K562 (cell line): ENCODE data around the gene SSBP2. TPM values are rescaled to one million over a fixed set of nuclear protein-coding genes. Genes with fewer than 3 reads are reported as not detected.
"Not testable (repeated sequence)": the region's sequence is repeated elsewhere in the genome, so short reads cannot be mapped to it uniquely, and the experiment has no call there.

Source experiments
- ATAC-seq: fragments of 200-7000 bp; cut with Tn5 transposase; 3 replicates; pipeline ENCODE4 v1.9.1; 2020; ENCODE audit warnings: moderate library complexity
- BruUV-seq: library from RNA; stranded (reverse); fragments of 400-500 nt; replicated peaks from 2 replicates; lab custom pipeline; 2021; lab: Mats Ljungman, UMichigan
- CTCF ChIA-PET: fragments of 300-600 bp; formaldehyde crosslinking; extraction: SDS; loops from one replicate; lab custom pipeline; 2021; ENCODE audit warnings: low intra/inter-chr PET ratio; lab: Yijun Ruan, JAX
- POLR2A ChIA-PET: fragments of 300-600, 350-650 bp; sonication (Branson Sonifier 250); formaldehyde crosslinking; extraction: SDS; loops from one replicate; lab custom pipeline; 2021; ENCODE audit warnings: antibody characterized with exemption, inconsistent platforms; lab: Yijun Ruan, JAX
- DNase-seq, 4 experiments: peaks; one replicate each; pipeline versions ENCODE4 v3.0.0 to v3.0.0-alpha.2; 2011 to 2018; ENCODE audit warnings: low spot score in 3 of 4, mixed read lengths in 3 of 4; ENCODE audit errors: extremely low read depth in 1 of 4
- FAIRE-seq: peaks from 2 replicates; lab custom pipeline; 2011; peaks lifted over from hg19 to GRCh38; lab: Jason Lieb, UNC
- H2AFZ ChIP-seq: 2 replicates; pipeline ENCODE4 v1.6.0; 2011; ENCODE audit warnings: low read depth, low read length, control low read depth, inconsistent platforms
- H3K27ac ChIP-seq: fragments of 200-600 bp; 3 replicates; pipeline ENCODE4 v1.8.0; 2011; ENCODE audit warnings: low read depth, mild to moderate bottlenecking, control low read depth, inconsistent platforms, low read length, moderate library complexity, mixed read lengths; ENCODE audit errors: extremely low read depth
- H3K27me3 ChIP-seq, 2 experiments: fragments of 300-600 bp in 1 of 2; 2 replicates in 1 of 2; 3 replicates in 1 of 2; pipeline versions ENCODE4 v1.6.0 to v1.8.0; 2011; ENCODE audit warnings: inconsistent platforms in 2 of 2, low read length in 2 of 2, mild to moderate bottlenecking in 1 of 2, mixed read lengths in 1 of 2, moderate library complexity in 1 of 2; ENCODE audit not compliant: control insufficient read depth in 2 of 2, insufficient read depth in 2 of 2
- H3K36me3 ChIP-seq: fragments of 300-600 bp; 3 replicates; pipeline ENCODE4 v1.8.0; 2011; ENCODE audit warnings: mild to moderate bottlenecking, low read length, inconsistent platforms; ENCODE audit not compliant: control insufficient read depth, insufficient read depth
- H3K4me1 ChIP-seq, 2 experiments: fragments of 200-600 bp in 1 of 2; replicated peaks in 1 of 2; 2 replicates in 1 of 2; 3 replicates in 1 of 2; pipeline versions ENCODE4 v1.5.1 to v1.8.0; 2011; ENCODE audit warnings: inconsistent platforms in 2 of 2, low read length in 2 of 2, mild to moderate bottlenecking in 1 of 2, mixed read lengths in 1 of 2, moderate library complexity in 1 of 2; ENCODE audit not compliant: control insufficient read depth in 2 of 2, insufficient read depth in 2 of 2
- H3K4me2 ChIP-seq: 2 replicates; pipeline ENCODE4 v1.6.1; 2011; ENCODE audit warnings: low read length, control low read depth, inconsistent platforms, mixed read lengths; ENCODE audit not compliant: insufficient read depth
- H3K4me3 ChIP-seq: fragments of 200-600 bp; sonication (generic), shearing (Covaris generic); 2 replicates; pipeline ENCODE4 v1.5.1; 2016; ENCODE audit warnings: control low read depth, inconsistent platforms
- H3K79me2 ChIP-seq: fragments of 200-600 bp; 3 replicates; pipeline ENCODE4 v1.8.0; 2011; ENCODE audit warnings: low read length, inconsistent platforms; ENCODE audit not compliant: control insufficient read depth, insufficient read depth
- H3K9ac ChIP-seq, 2 experiments: 2 replicates each; pipeline versions ENCODE4 v1.6.0 to v1.6.1; 2011; ENCODE audit warnings: low read depth in 2 of 2, low read length in 2 of 2, control low read depth in 1 of 2, inconsistent platforms in 1 of 2, mild to moderate bottlenecking in 1 of 2, mixed read lengths in 1 of 2; ENCODE audit not compliant: insufficient read depth in 1 of 2
- H3K9me1 ChIP-seq: one replicate; pipeline ENCODE4 v1.6.0; 2011; ENCODE audit warnings: inconsistent platforms, mild to moderate bottlenecking, low read length, moderate library complexity; ENCODE audit not compliant: control insufficient read depth, insufficient read depth
- H3K9me3 ChIP-seq: replicated peaks from 2 replicates; pipeline ENCODE4 v1.5.1; 2011; ENCODE audit warnings: low read depth, low read length, inconsistent platforms; ENCODE audit not compliant: control insufficient read depth, insufficient read depth
- H4K20me1 ChIP-seq: replicated peaks from 2 replicates; pipeline ENCODE4 v1.6.1; 2011; ENCODE audit warnings: low read length, inconsistent platforms, mixed read lengths; ENCODE audit not compliant: control insufficient read depth, insufficient read depth
- NCOA2 ChIP-seq, 2 experiments: fragments of 450-650 bp; IDR thresholded peaks; 2 replicates each; pipeline ENCODE4 v1.6.1; 2018; ENCODE audit warnings: mild to moderate bottlenecking in 2 of 2, moderate library complexity in 1 of 2; ENCODE audit not compliant: partially characterized antibody in 2 of 2
- NCOR1 ChIP-seq: fragments of 450-650 bp; IDR thresholded peaks from 2 replicates; pipeline ENCODE4 v1.6.1; 2016; ENCODE audit warnings: mild to moderate bottlenecking, moderate library complexity
- ZBTB2 ChIP-seq: fragments of 450-650 bp; IDR thresholded peaks from 2 replicates; pipeline ENCODE4 v1.6.1; 2016; ENCODE audit warnings: antibody characterized with exemption
- ZNF282 ChIP-seq: sonication (generic); formaldehyde crosslinking; IDR thresholded peaks from 2 replicates; pipeline ENCODE4 v1.8.1; 2023; ENCODE audit warnings: missing genetic modification reagents
- ZNF347 ChIP-seq: fragments of 450-650 bp; formaldehyde crosslinking; IDR thresholded peaks from 2 replicates; pipeline ENCODE4 v1.4.0; 2020; ENCODE audit warnings: low read depth, mild to moderate bottlenecking, moderate library complexity
- ZZZ3 ChIP-seq: fragments of 450-650 bp; IDR thresholded peaks from 2 replicates; pipeline ENCODE4 v1.6.1; 2016; ENCODE audit warnings: antibody characterized with exemption, mild to moderate bottlenecking, moderate library complexity
- WGBS: fragments of 100-300 bp; shearing (Covaris generic); methylation state at CpG from one replicate; pipeline ENCODE4 v1.1.6; 2016; ENCODE audit warnings: low coverage, mixed read lengths; ENCODE audit not compliant: insufficient coverage; ENCODE audit errors: missing lambda C conversion rate; 5-methylcytosine and 5-hydroxymethylcytosine counted together
- in situ Hi-C: fragments of 300-500 bp; cut with MboI; formaldehyde crosslinking; loops from 4 replicates; pipeline ENCODE4 v1.15.0; 2018; ENCODE audit warnings: inconsistent platforms, mixed read lengths
- intact Hi-C: fragments of 100-400 bp; cut with micrococcal nuclease; formaldehyde crosslinking; loops from 2 replicates; pipeline ENCODE4 v1.14.2; 2022
- polyA plus RNA-seq, 8 experiments: library from polyadenylated mRNA; depleted of rRNA in 4 of 8; stranded (reverse) in 5 of 8; unstranded in 3 of 8; fragments of >200 nt; fragmentation: Nextera tagmentation in 2 of 8; fragmentation: Illumina TruSeq in 1 of 8; extraction: Ambion mirVana in 2 of 8; extraction: Trizol in 1 of 8; gene quantifications; 2 replicates each; pipeline versions ENCODE4 v1.2.1 to v1.2.3, GENCODE V29; 2011 to 2014; ENCODE audit warnings: inconsistent platforms in 1 of 8, missing spikeins in 1 of 8
- total RNA-seq, 7 experiments: library from RNA; depleted of rRNA in 6 of 7; stranded (reverse); fragments of >200 nt in 6 of 7; fragmentation: Illumina TruSeq in 2 of 7; extraction: Trizol in 2 of 7; gene quantifications; 2 replicates each; pipeline versions ENCODE4 v1.2.1 to v1.2.3, GENCODE V29; 2011 to 2021; ENCODE audit warnings: low replicate concordance in 1 of 7

The SSBP2 gene
- total and polyA plus RNA-seq, 9 of the 15 experiments (the other 6 are each of a cell fraction or from before 2014, with no cell fraction given): 22.3 to 133 (median 42.1) TPM

- no peaks in the 10 kb centered on the region for H4K20me1 ChIP-seq
- no peak overlapping the region for H3K4me2 ChIP-seq
- TF ChIP-seq ZNF282 (no peak), NCOA2 (IDR thresholded peaks at IDR 0.05; ENCODE audit: partially characterized antibody in 2 of 2) (no peak), NCOR1 (no peak), ZBTB2 (no peak), ZZZ3 (no peak), ZNF347 (no peak)
- no peaks in the 10 kb centered on the region for H3K9me3 ChIP-seq
- intact Hi-C loops (no loop called here), in situ Hi-C loops (no loop called here)
- no peak for DNase-seq
- H3K4me1 ChIP-seq: no peaks in the 10 kb centered on the region
- no TSS peak for BruUV-seq
- 100% methylated on average over 1 of the region's 1 CpG for WGBS
- no peak overlapping the region for H3K9ac ChIP-seq
- ChIA-PET POLR2A (no interaction called here), CTCF (no interaction called here)
- no peak overlapping the region for H3K27ac ChIP-seq
- no peak overlapping the region for H3K4me3 ChIP-seq
- H3K79me2 ChIP-seq: no peaks in the 10 kb centered on the region
- no peak overlapping the region for H2AFZ ChIP-seq
- peaks cover 8% of the 10 kb centered on the region; the same call in 1 of the 3 replicates for H3K36me3 ChIP-seq
- H3K27me3 ChIP-seq: no peaks in the 10 kb centered on the region
- no peak for ATAC-seq
- no peak for FAIRE-seq
- H3K9me1 ChIP-seq: no peaks in the 10 kb centered on the region
Measured at GRCh38 chr5:81601919-81602318, 149.0 kb downstream of the SSBP2 start.

- FAIRE-seq, POLR2A ChIA-PET: not testable (repeated sequence)
- in situ Hi-C loops: loop anchor here (10.0 kb wide), 1 partner anchor 537 kb away; no protein-coding TSS in a partner anchor
Measured at GRCh38 chr5:81592085-81592484, 158.8 kb downstream of the SSBP2 start.

More at GRCh38 chr5:81592085-81592484, 158.8 kb downstream of the SSBP2 start:
- H3K4me3 ChIP-seq, H3K9me3 ChIP-seq, H4K20me1 ChIP-seq, H3K9me1 ChIP-seq, intact Hi-C loops, H3K4me1 ChIP-seq, H2AFZ ChIP-seq, CTCF ChIA-PET, H3K4me2 ChIP-seq, H3K9ac ChIP-seq, BruUV-seq, ATAC-seq, H3K36me3 ChIP-seq, H3K79me2 ChIP-seq, DNase-seq, H3K27ac ChIP-seq, H3K27me3 ChIP-seq: not testable (repeated sequence)
- 85% methylated on average over 5 of the region's 10 CpGs for whole genome bisulfite sequencing
